ENCODE results near the gene GSN.
A peak's percentile ranks its signal among the peaks of the same experiment; 100 is the strongest.

The GSN gene

DNA sequence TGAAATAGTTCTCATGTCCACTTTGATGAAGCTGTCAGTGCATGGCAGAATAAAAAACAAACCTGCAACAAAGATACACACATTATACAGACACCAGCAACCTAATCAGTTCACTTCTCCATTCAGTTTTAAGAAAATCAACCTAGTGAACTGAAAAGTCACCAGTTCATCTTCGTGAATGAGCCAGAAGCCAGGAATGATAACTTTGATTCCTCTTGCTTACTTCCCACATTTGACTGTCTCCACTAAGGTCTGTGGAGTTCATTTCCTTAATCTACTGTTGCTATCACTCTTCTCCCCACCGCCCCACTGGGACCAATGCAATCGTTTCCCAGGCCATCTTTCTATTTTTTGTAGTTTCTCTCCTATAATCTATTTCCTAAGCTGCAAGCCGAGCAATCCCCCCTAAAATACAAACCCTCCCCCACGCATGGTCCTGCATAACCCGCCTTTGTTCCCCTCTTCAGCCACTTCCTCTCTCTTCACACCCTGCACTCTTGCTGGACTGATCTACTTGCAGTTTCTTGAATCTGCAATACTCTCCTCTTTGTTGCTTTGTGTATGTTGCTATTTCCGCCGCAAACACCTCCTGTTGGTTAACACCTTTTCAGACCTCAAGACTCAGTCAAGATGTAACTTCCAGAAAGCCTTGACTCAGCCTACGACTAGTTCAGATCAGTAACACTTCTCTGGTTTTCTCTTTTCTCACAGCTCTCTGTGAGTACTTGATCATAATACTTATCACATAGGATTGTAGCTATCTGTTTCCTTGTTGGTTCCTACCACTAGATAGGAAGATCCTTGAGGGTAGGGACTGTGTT, 85.5 kb downstream of the GSN start:
- DNase-seq (ENCODE audit: low spot score), result no peak

DNA sequence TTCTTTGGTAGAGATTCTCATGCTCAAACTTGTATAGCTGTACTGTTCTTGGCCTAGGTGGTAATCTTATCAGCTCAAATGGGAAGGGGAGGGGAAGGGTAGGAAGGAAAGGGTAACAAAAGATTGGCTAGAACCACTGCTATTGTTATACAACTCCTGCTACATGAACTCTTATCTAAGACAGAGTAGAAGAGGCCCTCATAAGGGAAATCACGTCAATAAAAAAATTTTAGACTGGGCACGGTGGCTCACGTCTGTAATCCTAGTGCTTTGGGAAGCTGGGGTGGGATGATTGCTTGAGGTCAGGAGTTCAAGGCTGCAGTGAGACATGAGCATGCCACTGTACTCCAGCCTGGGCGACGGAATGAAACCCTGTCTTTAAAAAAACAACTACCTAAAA, 86.2 kb downstream of the GSN start:
- no peak for DNase-seq (ENCODE audit: low spot score)

GRCh38 chr9:121354762-121355161, 86.8 kb downstream of the GSN start:
- no peak for DNase-seq (ENCODE audit: low spot score)

DNA sequence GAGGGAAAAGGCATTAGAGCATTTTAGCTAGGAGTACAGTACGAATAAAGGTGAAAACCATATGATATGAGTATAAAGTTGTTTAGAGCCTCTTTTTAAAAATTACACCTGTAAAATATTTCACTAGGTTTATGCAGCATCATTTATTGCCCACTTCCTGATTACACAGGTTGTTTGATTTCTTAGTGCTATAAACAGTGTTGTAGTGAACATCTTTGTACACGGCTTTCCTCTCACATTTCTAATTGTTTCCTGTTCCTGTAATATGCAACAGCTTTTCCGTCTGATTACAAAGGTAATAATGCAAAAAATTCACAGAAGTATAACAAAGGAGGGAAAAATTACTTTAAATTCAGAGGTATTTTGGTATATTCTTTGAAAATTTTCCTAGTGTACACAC, 89.0 kb downstream of the GSN start:
- no peak for DNase-seq (ENCODE audit: low spot score)

GRCh38 chr9:121358751-121359150, 90.8 kb downstream of the GSN start:
- DNase-seq (ENCODE audit: low spot score), result no peak

DNA sequence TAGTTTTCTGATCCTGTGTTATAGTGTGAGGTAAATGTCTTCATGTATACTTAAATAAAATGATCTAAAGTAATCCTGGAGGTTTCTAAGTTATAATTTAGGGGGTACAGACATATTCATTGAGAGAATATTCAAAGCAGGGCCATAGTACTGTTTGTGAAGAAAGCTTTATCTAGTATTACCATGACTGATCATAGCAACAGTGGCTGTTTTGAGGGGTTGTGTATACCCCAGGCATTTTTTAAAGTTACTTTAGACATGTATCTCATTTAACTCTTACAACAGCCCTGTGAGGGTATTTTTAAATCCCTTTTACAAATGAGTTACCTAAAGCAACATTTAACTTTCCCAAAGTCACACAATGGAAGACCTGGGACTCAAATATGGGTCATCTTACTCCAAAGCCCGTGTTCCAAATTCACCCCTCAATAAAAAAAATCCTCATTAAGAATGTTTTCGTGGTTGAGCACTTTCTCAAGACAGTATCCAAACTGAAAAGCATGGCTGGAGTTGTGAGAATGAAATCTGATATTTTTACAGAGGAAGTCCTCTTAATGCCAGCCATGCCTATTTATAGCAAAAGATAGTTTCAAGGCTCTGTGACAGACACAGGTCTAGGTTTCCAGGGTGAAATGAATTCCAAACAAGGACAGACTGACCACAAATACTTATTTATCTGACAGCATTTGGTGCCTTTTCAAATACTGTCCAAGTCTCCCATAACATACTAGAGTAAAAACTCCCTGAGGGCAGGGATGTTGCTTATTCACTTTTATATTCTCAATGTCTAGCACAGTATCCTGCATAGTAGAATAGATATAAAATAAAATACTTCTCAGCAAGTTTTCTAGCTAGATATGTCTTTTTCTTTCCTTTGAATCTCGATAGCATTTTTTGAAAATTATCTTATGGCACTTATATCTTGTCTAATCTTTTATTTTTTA, 91.7 kb downstream of the GSN start:
- no peak for DNase-seq (ENCODE audit: low spot score)

DNA sequence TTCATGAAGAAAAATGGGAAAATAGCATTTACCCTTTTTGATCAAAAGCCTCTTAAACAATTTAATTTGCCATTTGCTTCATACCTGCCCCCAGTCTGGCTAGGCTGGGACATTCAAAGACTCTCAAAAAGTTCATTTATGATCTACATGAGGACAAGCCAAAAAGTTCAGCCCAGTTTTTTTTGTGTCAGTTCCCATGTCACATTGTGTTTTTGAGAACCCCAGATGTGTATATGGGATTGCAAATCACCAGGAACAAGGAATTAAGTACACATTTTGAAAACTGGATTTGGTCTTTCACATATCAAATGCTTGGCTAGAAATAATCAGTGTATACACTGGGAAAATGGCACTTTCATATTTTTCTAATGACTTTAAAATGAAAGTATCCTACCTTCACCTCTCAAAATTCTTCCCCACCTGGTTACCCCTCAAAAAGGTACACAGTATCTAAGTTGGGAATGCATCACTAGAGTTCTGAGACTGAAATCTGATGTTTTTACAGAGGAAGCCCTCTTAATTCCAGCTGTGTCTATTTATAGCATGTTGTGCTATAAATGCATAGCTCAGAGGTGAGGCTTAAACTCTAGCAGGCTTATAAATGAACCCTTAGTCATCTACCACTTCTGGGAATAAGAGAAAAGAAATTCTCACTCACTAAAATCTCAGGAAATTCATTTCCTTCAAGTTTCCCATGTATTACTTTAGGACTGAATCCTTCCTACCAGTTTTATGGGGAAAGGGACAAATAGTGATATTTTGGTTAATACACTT, 92.8 kb downstream of the GSN start:
- peak; percentile 83 for DNase-seq (ENCODE audit: low spot score)

GRCh38 chr9:121362813-121363621, 95.1 kb downstream of the GSN start:
- no peak for DNase-seq (ENCODE audit: low spot score)

GRCh38 chr9:121363622-121363961, 95.6 kb downstream of the GSN start:
- no peak for DNase-seq (ENCODE audit: low spot score)

DNA sequence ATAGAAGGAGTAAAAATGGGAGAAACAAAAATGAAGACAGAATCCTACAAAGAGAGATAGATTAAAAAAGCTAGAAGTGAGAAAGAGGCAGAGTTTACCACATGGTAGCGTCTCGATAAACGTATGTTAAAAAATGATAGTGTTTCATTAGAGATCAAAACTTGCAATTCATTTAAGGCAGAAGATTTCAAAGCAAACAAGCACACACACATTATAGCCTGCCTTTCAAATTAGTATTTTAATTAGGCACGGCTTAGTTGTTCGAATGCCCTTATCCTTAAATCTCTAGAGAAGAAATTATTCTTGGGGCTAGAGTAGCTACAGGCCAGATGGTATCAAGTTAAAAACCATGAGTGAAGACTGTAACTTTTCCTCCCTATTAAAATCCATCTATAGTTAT, 96.1 kb downstream of the GSN start:
- no peak for DNase-seq (ENCODE audit: low spot score)

DNA sequence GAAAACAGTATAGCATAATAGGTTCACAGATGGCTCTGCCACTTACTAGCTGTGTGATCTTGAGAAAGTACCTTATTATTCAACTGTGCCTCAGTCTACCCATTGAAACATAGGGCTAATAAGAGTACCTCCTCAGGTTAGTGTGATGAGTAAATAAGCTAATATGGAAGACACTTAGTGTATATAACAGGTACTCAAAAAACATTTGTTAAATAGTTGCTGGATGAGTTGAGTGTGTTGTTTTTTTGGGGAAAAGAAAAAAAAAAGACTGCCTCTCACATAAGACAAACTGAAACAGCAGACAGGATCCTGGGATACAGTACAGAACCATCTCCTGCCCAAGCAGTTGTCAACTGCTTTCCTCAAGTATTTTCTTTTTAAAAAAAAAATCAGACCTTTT, 96.9 kb downstream of the GSN start:
- DNase-seq (ENCODE audit: low spot score), result no peak

DNA sequence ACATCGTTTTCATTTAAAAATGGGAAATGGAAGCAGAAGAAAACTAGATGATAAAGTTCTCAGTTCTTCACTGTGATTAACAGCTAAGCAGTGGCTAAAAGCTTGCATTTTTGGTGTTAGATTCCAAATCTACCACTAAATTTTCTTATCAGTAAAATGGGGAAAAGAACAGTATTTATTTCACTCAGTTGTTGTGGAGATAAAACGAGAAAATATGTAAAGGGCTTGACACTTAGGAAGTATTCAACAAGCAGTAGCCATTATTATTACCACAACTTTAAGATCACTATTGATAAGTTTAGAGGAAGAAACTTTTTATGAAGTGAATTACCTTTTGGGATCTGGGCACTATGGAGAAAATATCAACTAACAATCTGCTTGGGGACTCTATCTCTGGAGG, 97.6 kb downstream of the GSN start:
- DNase-seq (ENCODE audit: low spot score), result no peak

DNA sequence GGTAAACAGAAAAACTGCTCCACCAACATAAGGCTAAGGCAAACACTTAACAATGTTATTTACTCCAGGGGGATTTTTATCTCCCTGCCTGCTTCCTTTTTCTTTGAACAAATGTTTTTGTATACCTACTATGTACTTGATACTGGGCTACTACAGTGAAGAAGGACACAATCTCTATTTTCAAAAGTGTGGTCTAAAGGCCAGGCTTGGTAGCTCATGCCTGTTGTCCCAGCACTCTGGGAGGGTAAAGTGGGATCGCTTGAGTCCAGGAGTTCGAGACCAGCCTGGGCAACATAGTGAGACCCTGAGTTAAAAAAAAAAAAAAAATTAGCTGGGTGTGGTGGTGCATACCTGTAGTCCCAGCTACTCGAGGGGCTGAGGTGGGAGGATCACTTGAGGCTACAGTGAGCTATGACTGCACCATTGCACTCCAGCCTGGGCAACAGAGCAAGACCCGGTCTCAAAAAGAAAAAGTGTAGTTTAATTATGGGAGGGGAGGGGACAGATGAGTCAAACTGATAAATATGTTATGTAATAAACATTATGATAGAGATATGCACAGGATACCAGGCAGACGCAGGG, 98.7 kb downstream of the GSN start:
- DNase-seq (ENCODE audit: low spot score), result no peak

- DNase-seq (ENCODE audit: low spot score), result no peak
Measured at GRCh38 chr9:121367306-121368137, 99.6 kb downstream of the GSN start.

DNA sequence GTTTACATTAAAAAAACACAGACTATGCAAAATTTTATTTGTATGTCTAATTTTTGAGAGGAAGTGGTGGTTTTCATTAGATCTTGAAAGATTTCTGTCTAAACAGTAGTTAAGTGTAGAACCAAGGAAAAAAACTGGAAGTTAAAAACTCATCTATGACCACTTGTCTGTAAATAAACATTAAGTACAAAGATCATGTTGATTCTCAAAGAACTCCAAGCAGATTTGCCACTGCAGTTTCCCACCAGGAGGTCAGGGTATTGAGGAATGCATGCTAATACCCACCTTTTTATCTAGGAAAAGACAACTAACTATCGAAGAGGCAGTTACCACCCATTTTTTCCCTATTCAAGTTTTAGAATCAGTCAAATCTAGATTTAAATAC, 100.2 kb downstream of the GSN start:
- DNase-seq (ENCODE audit: low spot score), result no peak

GRCh38 chr9:121368745-121369144, 100.8 kb downstream of the GSN start:
- DNase-seq (ENCODE audit: low spot score), result no peak

DNA sequence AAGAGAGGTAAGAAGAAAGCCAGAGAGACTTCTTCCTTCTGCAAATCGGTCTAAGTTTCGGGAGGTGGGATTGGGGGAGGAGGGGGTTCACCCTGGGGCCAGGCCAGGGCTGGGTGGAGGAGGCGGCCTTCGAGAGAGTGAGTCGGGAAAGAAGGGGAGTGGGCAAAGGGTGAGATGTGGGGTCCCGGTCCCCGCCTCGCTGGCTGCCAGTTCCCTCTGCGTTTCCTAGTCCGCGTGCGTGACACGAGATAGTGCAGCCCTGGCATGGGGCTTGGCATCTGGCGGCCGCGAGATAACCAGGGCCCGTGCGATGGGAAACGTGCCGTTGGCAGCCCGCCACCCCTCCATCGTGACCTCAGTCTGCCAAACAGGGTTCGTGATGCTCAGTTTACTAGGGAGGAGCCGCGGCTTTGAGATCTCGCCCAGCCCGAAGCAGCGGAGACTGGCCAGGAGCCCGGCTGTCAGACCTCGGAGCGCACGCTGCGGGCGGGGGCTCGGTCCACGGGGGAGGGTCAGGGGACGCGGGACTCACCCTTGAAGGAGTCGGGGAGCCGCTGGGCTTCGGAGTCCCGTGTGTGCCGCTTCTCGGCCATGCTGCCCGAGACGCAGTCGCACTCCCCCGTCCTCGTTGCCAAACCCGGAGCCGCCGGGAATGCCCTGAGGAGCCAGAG, 101.8 kb downstream of the GSN start, which contains the start of gene STOM:
TSS of gene STOM (minus strand) at position 656 of the 671 bp plus-strand sequence. CDS start at position 593, 63 bp downstream.
- DNase-seq (ENCODE audit: low spot score), result peak; percentile 54

DNA sequence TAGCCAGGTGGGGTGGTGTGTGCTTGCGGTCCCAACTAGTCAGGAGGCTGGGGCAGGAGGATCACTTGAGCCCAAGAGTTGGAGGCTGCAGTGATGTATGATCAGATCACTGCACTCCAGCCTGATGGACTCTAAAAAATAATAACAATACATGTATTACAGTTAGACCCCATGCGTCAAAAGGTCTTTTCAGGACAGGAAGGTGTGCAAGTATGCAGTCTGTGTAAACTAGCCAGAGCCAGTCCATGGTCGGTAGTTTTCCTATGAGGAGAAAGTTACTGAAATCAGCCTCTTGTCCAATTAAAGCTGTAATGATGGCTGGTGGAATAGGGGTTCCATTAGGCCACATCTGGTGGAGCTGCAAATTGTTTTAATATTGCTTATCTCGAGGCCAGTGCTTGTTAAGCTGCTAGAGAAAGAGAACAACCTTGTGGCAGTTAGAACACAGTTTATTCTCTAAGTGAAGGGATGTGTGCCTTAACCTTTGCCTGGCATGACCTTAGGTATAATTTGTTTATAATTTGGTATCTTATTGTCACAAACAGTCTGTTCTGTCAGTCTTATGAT, 103.6 kb downstream of the GSN start:
- DNase-seq (ENCODE audit: low spot score), result no peak

Data from kidney capillary endothelial cell (primary cell).